Measurements from ENCODE around the gene CDC14B.
A peak's percentile ranks its signal among the peaks of the same experiment; 100 is the strongest.
"Not testable (repeated sequence)": the region's sequence is repeated elsewhere in the genome, so short reads cannot be mapped to it uniquely, and the experiment has no call there.

CDC14B gene

GRCh38 chr9:96619491-96620180 is at the start of gene CDC14B:
Gene CDC14B, minus strand, starts transcription at chr9:96619843. Its CDS starts 465 bp downstream, at chr9:96619378.
- DNase-seq: peak; percentile 96

GRCh38 chr9:96668868-96669534 is 49.4 kb upstream of the CDC14B start:
- DNase-seq: no peak

- DNase-seq: no peak
These were observed 47.7 kb upstream of the CDC14B start for GRCh38 chr9:96667363-96667728.

GRCh38 chr9:96666653-96667362 is 47.2 kb upstream of the CDC14B start:
- peak; percentile 67 for DNase-seq

- no peak for DNase-seq
These were observed 46.1 kb upstream of the CDC14B start for GRCh38 chr9:96665789-96666188.

- no peak for DNase-seq
These were observed 44.0 kb upstream of the CDC14B start for GRCh38 chr9:96663506-96664120.

GRCh38 chr9:96661711-96662110 is 42.1 kb upstream of the CDC14B start:
- no peak for DNase-seq

- no peak for DNase-seq
These were observed 41.1 kb upstream of the CDC14B start for GRCh38 chr9:96660692-96661248.

GRCh38 chr9:96655198-96655851 is 35.7 kb upstream of the CDC14B start, which contains the start of gene PRXL2C:
Gene PRXL2C, minus strand, starts transcription at chr9:96655317. Its CDS starts 36 bp downstream, at chr9:96655281.
- DNase-seq: peak; percentile 78

GRCh38 chr9:96654450-96655197 is 35.0 kb upstream of the CDC14B start:
- DNase-seq: peak; percentile 86

- peak; percentile 17 for DNase-seq
These were observed 32.0 kb upstream of the CDC14B start for GRCh38 chr9:96651626-96652025.

- DNase-seq: no peak
These were observed 30.1 kb upstream of the CDC14B start for GRCh38 chr9:96649620-96650324.

GRCh38 chr9:96646081-96646991 is 26.7 kb upstream of the CDC14B start:
- DNase-seq: no peak

- DNase-seq: no peak
These were observed 24.5 kb upstream of the CDC14B start for GRCh38 chr9:96644137-96644536.

GRCh38 chr9:96641514-96641913 is 21.9 kb upstream of the CDC14B start:
- DNase-seq: no peak

GRCh38 chr9:96638606-96639364 is 19.1 kb upstream of the CDC14B start:
- no peak for DNase-seq

- DNase-seq: no peak
These were observed 16.7 kb upstream of the CDC14B start for GRCh38 chr9:96636368-96636767.

- DNase-seq: not testable (repeated sequence)
These were observed 13.9 kb upstream of the CDC14B start for GRCh38 chr9:96633579-96633978.

GRCh38 chr9:96626912-96627311 is 7.3 kb upstream of the CDC14B start:
- DNase-seq: no peak

All from eye (tissue), 1 donor.